HepG2 (cell line): ENCODE measurements around the gene NFATC2. TPM values are rescaled to one million over a fixed set of nuclear protein-coding genes. Genes with fewer than 3 reads are reported as not detected.

Experiments
- ATAC-seq: fragments of 200-7000 bp; cut with Tn5 transposase; 3 replicates; pipeline ENCODE4 v1.9.1; 2020; ENCODE audit warnings: mild to moderate bottlenecking, moderate library complexity
- BruUV-seq: library from RNA; stranded (reverse); fragments of 400-500 nt; replicated peaks from 2 replicates; lab custom pipeline; 2021; lab: Mats Ljungman, UMichigan
- CTCF ChIA-PET: fragments of 300-600 bp; formaldehyde crosslinking; extraction: SDS; loops from one replicate; lab custom pipeline; 2021; ENCODE audit warnings: low total read pairs, inconsistent platforms, low intra/inter-chr PET ratio; lab: Yijun Ruan, JAX
- POLR2A ChIA-PET: fragments of 350-600 bp; sonication (Branson Sonifier 250); formaldehyde crosslinking; loops from one replicate; lab custom pipeline; 2020; ENCODE audit warnings: antibody characterized with exemption, inconsistent platforms; lab: Yijun Ruan, JAX
- DNase-seq: peaks from one replicate; pipeline ENCODE4 v3.0.0-alpha.2; 2015; ENCODE audit warnings: low spot score
- FAIRE-seq: peaks from 3 replicates; lab custom pipeline; 2011; peaks lifted over from hg19 to GRCh38; lab: Jason Lieb, UNC
- H2AFZ ChIP-seq: one replicate; pipeline ENCODE4 v1.6.1; 2011; ENCODE audit warnings: low read length, inconsistent platforms
- H3K27ac ChIP-seq: fragments of 300-600 bp; 3 replicates; pipeline ENCODE4 v1.8.0; 2011; ENCODE audit warnings: mixed run types, mild to moderate bottlenecking, mixed read lengths, low read length, inconsistent platforms; ENCODE audit not compliant: insufficient read depth; ENCODE audit errors: extremely low read length
- H3K27me3 ChIP-seq, 2 experiments: fragments of 200-600 bp in 1 of 2; 2 replicates in 1 of 2; 3 replicates in 1 of 2; pipeline versions ENCODE4 v1.6.0 to v1.8.0; 2011; ENCODE audit warnings: low read length in 2 of 2, mild to moderate bottlenecking in 2 of 2, moderate library complexity in 2 of 2, inconsistent platforms in 1 of 2; ENCODE audit not compliant: insufficient read depth in 2 of 2, control insufficient read depth in 1 of 2
- H3K36me3 ChIP-seq, 2 experiments: fragments of 200-600 bp in 1 of 2; replicated peaks in 1 of 2; 2 replicates in 1 of 2; 3 replicates in 1 of 2; pipeline versions ENCODE4 v1.5.1 to v1.8.0; 2011; ENCODE audit warnings: low read length in 2 of 2, inconsistent platforms in 1 of 2; ENCODE audit not compliant: insufficient read depth in 2 of 2, control insufficient read depth in 1 of 2
- H3K4me1 ChIP-seq: 2 replicates; pipeline ENCODE4 v1.5.1; 2012; ENCODE audit warnings: low read length, inconsistent platforms; ENCODE audit not compliant: insufficient read depth
- H3K4me2 ChIP-seq: 2 replicates; pipeline ENCODE4 v1.6.0; 2011; ENCODE audit warnings: low read depth, low read length, inconsistent platforms
- H3K4me3 ChIP-seq, 3 experiments: fragments of 200-600 bp in 1 of 3; sonication (generic), shearing (Covaris generic) in 1 of 3; replicated peaks in 1 of 3; 2 replicates each; pipeline ENCODE4 v1.5.1; 2011 to 2016; ENCODE audit warnings: low read length in 3 of 3, inconsistent platforms in 2 of 3, low read depth in 2 of 3, mild to moderate bottlenecking in 2 of 3, control low read depth in 1 of 3, mixed read lengths in 1 of 3; ENCODE audit not compliant: insufficient read depth in 1 of 3
- H3K79me2 ChIP-seq: one replicate; pipeline ENCODE4 v1.6.1; 2011; ENCODE audit warnings: low read length, inconsistent platforms; ENCODE audit not compliant: insufficient read depth
- H3K9ac ChIP-seq: 2 replicates; pipeline ENCODE4 v1.6.0; 2011; ENCODE audit warnings: mild to moderate bottlenecking, low read depth, low read length, inconsistent platforms; ENCODE audit not compliant: insufficient read depth
- H3K9me3 ChIP-seq: 2 replicates; pipeline ENCODE4 v1.5.1; 2012; ENCODE audit warnings: mild to moderate bottlenecking, low read length
- H4K20me1 ChIP-seq: 2 replicates; pipeline ENCODE4 v1.6.0; 2011; ENCODE audit warnings: inconsistent platforms, mild to moderate bottlenecking, low read length, moderate library complexity; ENCODE audit not compliant: insufficient read depth
- ATM ChIP-seq: fragments of 450-650 bp; IDR thresholded peaks from 2 replicates; pipeline ENCODE4 v1.7.1; 2017; ENCODE audit warnings: mild to moderate bottlenecking, borderline replicate concordance
- HNF1A ChIP-seq, 2 experiments: sonication (generic) in 1 of 2; formaldehyde crosslinking in 1 of 2; IDR thresholded peaks; 2 replicates each; pipeline versions ENCODE4 v1.4.0 to v1.6.1; 2016 to 2020; ENCODE audit warnings: borderline replicate concordance in 1 of 2, low read depth in 1 of 2, mild to moderate bottlenecking in 1 of 2, missing genetic modification reagents in 1 of 2
- KMT2B ChIP-seq: IDR thresholded peaks from 2 replicates; pipeline ENCODE4 v1.6.1; 2016; ENCODE audit warnings: missing genetic modification reagents, missing compliant biosample characterization
- MAFF ChIP-seq: IDR thresholded peaks from 2 replicates; pipeline ENCODE4 v1.6.1; 2011; ENCODE audit warnings: low read depth, low read length, improper control_type of control experiment
- NPAS2 ChIP-seq: sonication (generic); formaldehyde crosslinking; IDR thresholded peaks from 2 replicates; pipeline ENCODE4 v1.8.0; 2022; ENCODE audit warnings: mild to moderate bottlenecking, missing genetic modification reagents, borderline replicate concordance
- SMAD9 ChIP-seq: sonication (generic); formaldehyde crosslinking; IDR thresholded peaks from 2 replicates; pipeline ENCODE4 v1.5.1; 2020; ENCODE audit warnings: mild to moderate bottlenecking, missing genetic modification reagents
- ZMYM2 ChIP-seq: sonication (generic); formaldehyde crosslinking; IDR thresholded peaks from 2 replicates; pipeline ENCODE4 v1.8.0; 2022; ENCODE audit warnings: mild to moderate bottlenecking, missing genetic modification reagents
- ZNF317 ChIP-seq: sonication (generic); formaldehyde crosslinking; IDR thresholded peaks from 2 replicates; pipeline ENCODE4 v1.5.0; 2020; ENCODE audit warnings: mild to moderate bottlenecking, missing genetic modification reagents
- ZNF83 ChIP-seq: sonication (generic); formaldehyde crosslinking; IDR thresholded peaks from 2 replicates; pipeline ENCODE4 v1.4.0; 2020; ENCODE audit warnings: missing genetic modification reagents, mild to moderate bottlenecking, borderline replicate concordance
- ZSCAN29 ChIP-seq: sonication (generic); formaldehyde crosslinking; conservative IDR thresholded peaks from 2 replicates; pipeline ENCODE4 v1.4.0; 2020; ENCODE audit warnings: mild to moderate bottlenecking, missing genetic modification reagents
- WGBS: methylation state at CpG from one replicate; pipeline ENCODE4 v1.1.6; 2017; ENCODE audit warnings: low lambda C conversion rate; 5-methylcytosine and 5-hydroxymethylcytosine counted together
- in situ Hi-C: cut with HindIII; loops from 2 replicates; pipeline ENCODE4 v1.10.0; 2017; ENCODE audit warnings: low pct_unique_long_range_greater_than_20kb; ENCODE audit not compliant: extremely low pct_ligation_motif_present
- intact Hi-C: fragments of 100-400 bp; cut with micrococcal nuclease; formaldehyde crosslinking; loops from one replicate; pipeline ENCODE4 v1.10.0; 2022; ENCODE audit not compliant: unreplicated experiment
- polyA plus RNA-seq, 8 experiments: library from polyadenylated mRNA; depleted of rRNA in 3 of 8; stranded (reverse) in 7 of 8; unstranded in 1 of 8; fragments of >200 nt; fragmentation: Illumina TruSeq in 4 of 8; extraction: Trizol in 4 of 8; gene quantifications; 2 replicates each; pipeline versions ENCODE4 v1.2.1 to v1.2.3, GENCODE V29; 2011 to 2016; ENCODE audit warnings: low read depth in 4 of 8, missing spikeins in 1 of 8, mixed read lengths in 1 of 8; ENCODE audit not compliant: insufficient read depth in 1 of 8
- total RNA-seq, 5 experiments: library from RNA; depleted of rRNA; stranded (reverse); fragments of >200 nt; fragmentation: Illumina TruSeq; extraction: Trizol; gene quantifications; 2 replicates each; pipeline ENCODE4 v1.2.3, GENCODE V29; 2016; ENCODE audit warnings: low read depth in 1 of 5
- TF ChIP-seq, protein P1 (sequence below), 2 experiments: IDR thresholded peaks; 2 replicates each; pipeline ENCODE4 v1.6.1; 2011 to 2012; ENCODE audit warnings: low read length in 2 of 2, borderline replicate concordance in 1 of 2, low read depth in 1 of 2, mild to moderate bottlenecking in 1 of 2, moderate library complexity in 1 of 2
- TF ChIP-seq, protein P2 (sequence below): sonication (generic); formaldehyde crosslinking; IDR thresholded peaks from 2 replicates; pipeline ENCODE4 v1.4.0; 2020; ENCODE audit warnings: missing genetic modification reagents, borderline replicate concordance

NFATC2 gene
- total and polyA plus RNA-seq, 2 of the 13 experiments (the other 11 are each of a cell fraction or from before 2014, with no cell fraction given), result 1.9 to 3.3 TPM

- TF ChIP-seq, protein P1, sequence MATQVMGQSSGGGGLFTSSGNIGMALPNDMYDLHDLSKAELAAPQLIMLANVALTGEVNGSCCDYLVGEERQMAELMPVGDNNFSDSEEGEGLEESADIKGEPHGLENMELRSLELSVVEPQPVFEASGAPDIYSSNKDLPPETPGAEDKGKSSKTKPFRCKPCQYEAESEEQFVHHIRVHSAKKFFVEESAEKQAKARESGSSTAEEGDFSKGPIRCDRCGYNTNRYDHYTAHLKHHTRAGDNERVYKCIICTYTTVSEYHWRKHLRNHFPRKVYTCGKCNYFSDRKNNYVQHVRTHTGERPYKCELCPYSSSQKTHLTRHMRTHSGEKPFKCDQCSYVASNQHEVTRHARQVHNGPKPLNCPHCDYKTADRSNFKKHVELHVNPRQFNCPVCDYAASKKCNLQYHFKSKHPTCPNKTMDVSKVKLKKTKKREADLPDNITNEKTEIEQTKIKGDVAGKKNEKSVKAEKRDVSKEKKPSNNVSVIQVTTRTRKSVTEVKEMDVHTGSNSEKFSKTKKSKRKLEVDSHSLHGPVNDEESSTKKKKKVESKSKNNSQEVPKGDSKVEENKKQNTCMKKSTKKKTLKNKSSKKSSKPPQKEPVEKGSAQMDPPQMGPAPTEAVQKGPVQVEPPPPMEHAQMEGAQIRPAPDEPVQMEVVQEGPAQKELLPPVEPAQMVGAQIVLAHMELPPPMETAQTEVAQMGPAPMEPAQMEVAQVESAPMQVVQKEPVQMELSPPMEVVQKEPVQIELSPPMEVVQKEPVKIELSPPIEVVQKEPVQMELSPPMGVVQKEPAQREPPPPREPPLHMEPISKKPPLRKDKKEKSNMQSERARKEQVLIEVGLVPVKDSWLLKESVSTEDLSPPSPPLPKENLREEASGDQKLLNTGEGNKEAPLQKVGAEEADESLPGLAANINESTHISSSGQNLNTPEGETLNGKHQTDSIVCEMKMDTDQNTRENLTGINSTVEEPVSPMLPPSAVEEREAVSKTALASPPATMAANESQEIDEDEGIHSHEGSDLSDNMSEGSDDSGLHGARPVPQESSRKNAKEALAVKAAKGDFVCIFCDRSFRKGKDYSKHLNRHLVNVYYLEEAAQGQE (IDR thresholded peaks at IDR 0.05; ENCODE audit: borderline replicate concordance in 1 of 2, low read depth in 1 of 2, low read length in 2 of 2), result no peak
Observed at GRCh38 chr20:51481341-51481914, 61.1 kb downstream of the NFATC2 start (continued).

DNA sequence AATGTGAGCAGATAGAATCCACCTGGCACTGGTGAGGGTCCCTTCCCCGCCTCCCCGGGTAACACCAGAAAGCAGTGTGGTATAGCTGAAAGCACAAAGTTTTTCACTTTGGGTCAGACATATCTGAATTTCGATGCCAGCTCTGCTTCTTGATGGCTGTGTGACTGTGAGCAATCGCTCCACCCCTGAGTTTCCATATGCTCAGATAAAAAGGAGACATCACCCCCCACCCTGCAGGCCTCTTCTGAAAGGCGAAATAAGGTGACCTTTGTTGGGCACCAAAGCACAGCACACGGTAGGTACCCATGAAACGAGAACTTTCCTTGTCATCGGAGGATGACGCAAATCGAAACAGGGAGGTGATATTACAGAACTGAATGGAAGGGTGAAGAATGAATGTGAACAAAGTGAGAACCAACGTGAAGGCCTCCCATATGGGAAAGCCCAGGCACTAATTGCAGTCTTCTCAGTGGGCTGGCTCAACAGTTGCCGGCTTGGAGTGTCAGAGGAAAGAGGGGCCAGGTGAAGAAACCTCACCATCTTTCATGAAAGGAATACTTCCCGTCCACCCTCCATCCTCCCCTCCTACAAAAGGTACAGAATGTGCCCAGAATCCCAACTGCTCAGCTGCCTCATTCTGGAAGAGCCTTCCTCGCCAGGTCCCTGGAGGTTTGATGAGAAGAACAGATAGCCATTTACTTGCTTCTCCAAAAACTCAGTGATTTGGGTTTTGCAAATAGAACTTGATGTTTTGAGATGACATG lies 61.8 kb downstream of the NFATC2 start:
- 92% methylated on average over 14 of the region's 14 CpGs for WGBS
- no peaks in the 10 kb centered on the region for H3K27me3 ChIP-seq
- ChIA-PET POLR2A (no interaction called here), CTCF (no interaction called here)
- no peak overlapping the region for H2AFZ ChIP-seq
- H3K4me3 ChIP-seq, result no peak overlapping the region
- FAIRE-seq, result no peak
- no peak for DNase-seq
- no peak overlapping the region for H3K27ac ChIP-seq
- no TSS peak for BruUV-seq
- H3K4me1 ChIP-seq, result no peaks in the 10 kb centered on the region
- intact Hi-C loops (no loop called here), in situ Hi-C loops (no loop called here)
- H3K9ac ChIP-seq, result no peak overlapping the region
- H3K79me2 ChIP-seq, result no peaks in the 10 kb centered on the region
- no peak for ATAC-seq
- H3K9me3 ChIP-seq, result no peaks in the 10 kb centered on the region
- H4K20me1 ChIP-seq, result no peaks in the 10 kb centered on the region
- no peak overlapping the region for H3K4me2 ChIP-seq
- H3K36me3 ChIP-seq, result no peaks in the 10 kb centered on the region; a peak in 1 of 5 replicates
- TF ChIP-seq ZMYM2 (CRISPR knock-in tag), result no peak
- no peak for TF ChIP-seq ZNF83 (CRISPR knock-in tag)
- no peak for TF ChIP-seq ZNF317 (CRISPR knock-in tag)
- TF ChIP-seq SMAD9 (CRISPR knock-in tag), result no peak
- no peak for TF ChIP-seq KMT2B (CRISPR knock-in tag)
- TF ChIP-seq NPAS2 (CRISPR knock-in tag), result no peak
- TF ChIP-seq HNF1A (IDR thresholded peaks at IDR 0.05; ENCODE audit: low read depth), result no peak
- TF ChIP-seq HNF1A (CRISPR knock-in tag; IDR thresholded peaks at IDR 0.05; ENCODE audit: borderline replicate concordance), result no peak
- TF ChIP-seq, protein P2, sequence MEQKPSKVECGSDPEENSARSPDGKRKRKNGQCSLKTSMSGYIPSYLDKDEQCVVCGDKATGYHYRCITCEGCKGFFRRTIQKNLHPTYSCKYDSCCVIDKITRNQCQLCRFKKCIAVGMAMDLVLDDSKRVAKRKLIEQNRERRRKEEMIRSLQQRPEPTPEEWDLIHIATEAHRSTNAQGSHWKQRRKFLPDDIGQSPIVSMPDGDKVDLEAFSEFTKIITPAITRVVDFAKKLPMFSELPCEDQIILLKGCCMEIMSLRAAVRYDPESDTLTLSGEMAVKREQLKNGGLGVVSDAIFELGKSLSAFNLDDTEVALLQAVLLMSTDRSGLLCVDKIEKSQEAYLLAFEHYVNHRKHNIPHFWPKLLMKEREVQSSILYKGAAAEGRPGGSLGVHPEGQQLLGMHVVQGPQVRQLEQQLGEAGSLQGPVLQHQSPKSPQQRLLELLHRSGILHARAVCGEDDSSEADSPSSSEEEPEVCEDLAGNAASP (CRISPR knock-in tag), result no peak
- no peak for TF ChIP-seq MAFF
- TF ChIP-seq ATM, result no peak
- TF ChIP-seq ZSCAN29, result no peak
